ENCODE measurements around the gene RAET1G.
"Not testable (repeated sequence)": the region's sequence is repeated elsewhere in the genome, so short reads cannot be mapped to it uniquely, and the experiment has no call there.

GRCh38 chr6:149958124-149958523 lies 35.2 kb upstream of the RAET1G start:
- TF ChIP-seq CTCF (IDR thresholded peaks at IDR 0.05 in 4 of 5, conservative IDR thresholded peaks at IDR 0.05 in 1 of 5); POLR2A (IDR thresholded peaks at IDR 0.05): not testable (repeated sequence)

Data from gastrocnemius medialis (tissue), 4 donors.